Activated CD8-positive, alpha-beta T cell treated with anti-CD3 and anti-CD28 coated beads for 36 hours (primary cell): ENCODE measurements around the gene RPS19. TPM values are rescaled to one million over a fixed set of nuclear protein-coding genes. Genes with fewer than 3 reads are reported as not detected.

Experiments used
- ATAC-seq: fragments of 200-7000 bp; cut with Tn5 transposase; one replicate; pipeline ENCODE4 v1.10.0; 2021; ENCODE audit warnings: mild to moderate bottlenecking, moderate library complexity
- CTCF ChIA-PET: fragments of 350-600 bp; sonication (Branson Sonifier 250); formaldehyde crosslinking; loops from one replicate; lab custom pipeline; 2021; ENCODE audit warnings: antibody characterized with exemption; lab: Charles Lee
- POLR2A ChIA-PET: fragments of 350-600 bp; sonication (Branson Sonifier 250); formaldehyde crosslinking; loops from one replicate; lab custom pipeline; 2021; ENCODE audit warnings: antibody characterized with exemption; lab: Charles Lee
- DNase-seq: peaks from one replicate; pipeline ENCODE4 v3.0.0-alpha.2; 2020
- H3K27ac Mint-ChIP-seq: one replicate; pipeline ENCODE4 v1.8.0; 2021; ENCODE audit warnings: mild to moderate bottlenecking, mixed read lengths
- H3K27me3 Mint-ChIP-seq: one replicate; pipeline ENCODE4 v1.8.0; 2021; ENCODE audit warnings: mixed read lengths
- H3K36me3 Mint-ChIP-seq: one replicate; pipeline ENCODE4 v1.8.0; 2021; ENCODE audit warnings: low read depth, mixed read lengths
- H3K4me1 Mint-ChIP-seq: one replicate; pipeline ENCODE4 v1.8.0; 2021; ENCODE audit warnings: low read depth, mixed read lengths
- H3K4me3 Mint-ChIP-seq: one replicate; pipeline ENCODE4 v1.8.0; 2021; ENCODE audit warnings: mild to moderate bottlenecking, moderate library complexity, mixed read lengths
- H3K9me3 Mint-ChIP-seq: one replicate; pipeline ENCODE4 v1.8.0; 2021; ENCODE audit warnings: mixed read lengths
- intact Hi-C: fragments of 100-400 bp; cut with micrococcal nuclease; formaldehyde crosslinking; loops from one replicate; pipeline ENCODE4 v1.10.0; 2022
- total RNA-seq, 2 experiments: library from RNA; stranded (reverse); gene quantifications; one replicate each; pipeline ENCODE4 v1.2.3, GENCODE V29; 2021
- TF ChIP-seq, protein P1 (sequence below): fragments of 200-600 bp; IDR thresholded peaks from one replicate; pipeline ENCODE4 v1.8.0; 2022; ENCODE audit warnings: antibody characterized with exemption, mild to moderate bottlenecking

RPS19 gene
- total RNA-seq, 2 experiments from 2014 or later, result 3,454 to 3,479 TPM

DNA sequence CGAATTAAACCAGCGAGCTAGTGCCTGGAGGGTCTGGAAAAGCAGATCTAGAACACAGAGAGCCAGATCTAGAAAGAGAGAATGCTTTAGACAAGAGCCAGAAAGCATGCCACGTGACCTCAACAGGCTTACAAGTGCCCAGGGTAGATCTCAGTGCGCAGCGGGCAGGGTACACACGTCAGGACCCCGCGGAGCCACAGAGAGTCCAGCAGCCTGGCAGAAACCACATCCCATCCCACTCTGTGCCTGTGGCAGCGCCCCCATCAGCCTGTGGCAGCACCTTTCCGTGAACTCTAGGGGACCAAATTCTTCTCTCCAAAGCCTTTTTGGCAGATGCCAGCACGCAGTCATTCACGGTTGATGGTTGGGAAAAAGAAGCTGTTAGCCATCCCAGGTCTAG is 28.9 kb downstream of the RPS19 start:
- Mint-ChIP-seq H3K4me3 (peak overlapping the region; percentile 73), H3K4me1 (peaks cover 62% of the 10 kb centered on the region), H3K36me3 (peaks cover 61% of the 10 kb centered on the region), H3K27ac (peak overlapping the region; percentile 93), H3K27me3 (no peaks in the 10 kb centered on the region), H3K9me3 (no peaks in the 10 kb centered on the region)
- TF ChIP-seq, protein P1, sequence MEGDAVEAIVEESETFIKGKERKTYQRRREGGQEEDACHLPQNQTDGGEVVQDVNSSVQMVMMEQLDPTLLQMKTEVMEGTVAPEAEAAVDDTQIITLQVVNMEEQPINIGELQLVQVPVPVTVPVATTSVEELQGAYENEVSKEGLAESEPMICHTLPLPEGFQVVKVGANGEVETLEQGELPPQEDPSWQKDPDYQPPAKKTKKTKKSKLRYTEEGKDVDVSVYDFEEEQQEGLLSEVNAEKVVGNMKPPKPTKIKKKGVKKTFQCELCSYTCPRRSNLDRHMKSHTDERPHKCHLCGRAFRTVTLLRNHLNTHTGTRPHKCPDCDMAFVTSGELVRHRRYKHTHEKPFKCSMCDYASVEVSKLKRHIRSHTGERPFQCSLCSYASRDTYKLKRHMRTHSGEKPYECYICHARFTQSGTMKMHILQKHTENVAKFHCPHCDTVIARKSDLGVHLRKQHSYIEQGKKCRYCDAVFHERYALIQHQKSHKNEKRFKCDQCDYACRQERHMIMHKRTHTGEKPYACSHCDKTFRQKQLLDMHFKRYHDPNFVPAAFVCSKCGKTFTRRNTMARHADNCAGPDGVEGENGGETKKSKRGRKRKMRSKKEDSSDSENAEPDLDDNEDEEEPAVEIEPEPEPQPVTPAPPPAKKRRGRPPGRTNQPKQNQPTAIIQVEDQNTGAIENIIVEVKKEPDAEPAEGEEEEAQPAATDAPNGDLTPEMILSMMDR, result no peak
- CTCF ChIA-PET, result interaction anchor here (0.8 to 4.4 kb wide), 13 partner anchors 9 to 57 kb away, joined by 3 to 16 read pairs (median 5); partner anchors contain the start of gene RPS19
- ATAC-seq (no peak), DNase-seq (peak; percentile 67)
- intact Hi-C loops, result loop anchor here (5.0 kb wide), 1 partner anchor 58 kb away; no protein-coding TSS in a partner anchor
- POLR2A ChIA-PET, result interaction anchor here (0.6 to 13.9 kb wide), 20 partner anchors 8 to 70 kb away, joined by 3 to 282 read pairs (median 5); partner anchors contain the start of genes CD79A, ERFL, RABAC1 and RPS19

DNA sequence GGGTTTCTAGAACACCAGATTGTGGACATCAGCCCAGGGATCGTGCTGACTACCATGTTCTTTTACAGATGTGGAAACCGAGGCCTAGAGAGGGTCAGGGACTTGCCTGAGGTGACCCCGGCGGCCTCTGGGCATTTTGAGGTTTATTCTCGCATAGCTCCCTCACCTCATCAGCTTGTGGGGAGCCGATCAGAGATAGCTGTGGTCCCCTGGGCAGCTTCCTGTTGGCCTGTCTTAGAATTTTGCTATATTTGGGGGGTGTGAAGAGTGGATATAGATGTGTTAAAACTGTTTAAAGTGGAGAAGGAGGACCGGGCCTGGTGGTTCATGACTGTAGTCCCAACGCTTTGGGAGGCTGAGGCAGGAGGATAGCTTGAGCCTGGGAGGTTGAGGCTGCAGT is 29.8 kb downstream of the RPS19 start:
- intact Hi-C loops, result loop anchor here (5.0 kb wide), 1 partner anchor 57 kb away; no protein-coding TSS in a partner anchor
- DNase-seq (peak; percentile 20), ATAC-seq (no peak)
- Mint-ChIP-seq H3K4me1 (peaks cover 69% of the 10 kb centered on the region), H3K27ac (peak overlapping the region; percentile 93), H3K36me3 (peaks cover 57% of the 10 kb centered on the region), H3K4me3 (peak overlapping the region; percentile 4), H3K27me3 (no peaks in the 10 kb centered on the region), H3K9me3 (no peaks in the 10 kb centered on the region)
- ChIA-PET CTCF (interaction anchor here (1.0 to 2.5 kb wide), 7 partner anchors 9 to 57 kb away, joined by 3 to 9 read pairs (median 4); partner anchors contain the start of gene RPS19), POLR2A (interaction anchor here (1.0 to 13.9 kb wide), 11 partner anchors 8 to 68 kb away, joined by 3 to 282 read pairs (median 6); partner anchors contain the start of genes CD79A, ERFL and RPS19)
- TF ChIP-seq, protein P1, result no peak

DNA sequence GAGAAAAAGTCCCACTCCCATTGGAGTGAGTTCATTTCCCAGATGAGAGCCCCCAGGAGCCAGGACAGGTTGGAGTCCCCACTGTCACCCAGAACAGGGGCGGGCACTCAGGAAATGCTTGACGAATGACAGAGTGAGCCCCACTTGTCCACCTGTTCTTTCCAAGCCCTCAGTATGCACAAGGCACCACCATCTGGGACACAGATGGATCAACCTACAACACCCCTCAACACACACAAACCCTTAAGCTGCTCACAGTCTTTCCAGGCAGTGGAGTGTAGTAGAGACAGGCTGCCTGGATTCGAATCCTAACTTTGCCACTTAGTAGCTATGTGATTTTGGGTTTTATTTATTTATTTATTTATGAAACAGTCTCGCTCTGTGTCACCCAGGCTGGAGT is 30.9 kb downstream of the RPS19 start:
- Mint-ChIP-seq H3K9me3 (no peaks in the 10 kb centered on the region), H3K27me3 (no peaks in the 10 kb centered on the region), H3K4me1 (peaks cover 76% of the 10 kb centered on the region), H3K27ac (no peak overlapping the region), H3K4me3 (no peak overlapping the region), H3K36me3 (peaks cover 56% of the 10 kb centered on the region)
- TF ChIP-seq, protein P1, result no peak
- CTCF ChIA-PET, result interaction anchor here (0.6 to 2.5 kb wide), 4 partner anchors 11 to 70 kb away, joined by 3 to 8 read pairs (median 3); no protein-coding TSS in a partner anchor
- POLR2A ChIA-PET, result interaction anchor here (0.9 to 13.9 kb wide), 11 partner anchors 9 to 67 kb away, joined by 3 to 282 read pairs (median 5); partner anchors contain the start of genes CD79A and RPS19
- intact Hi-C loops, result no loop called here
- no peak for DNase-seq
- ATAC-seq, result no peak

DNA sequence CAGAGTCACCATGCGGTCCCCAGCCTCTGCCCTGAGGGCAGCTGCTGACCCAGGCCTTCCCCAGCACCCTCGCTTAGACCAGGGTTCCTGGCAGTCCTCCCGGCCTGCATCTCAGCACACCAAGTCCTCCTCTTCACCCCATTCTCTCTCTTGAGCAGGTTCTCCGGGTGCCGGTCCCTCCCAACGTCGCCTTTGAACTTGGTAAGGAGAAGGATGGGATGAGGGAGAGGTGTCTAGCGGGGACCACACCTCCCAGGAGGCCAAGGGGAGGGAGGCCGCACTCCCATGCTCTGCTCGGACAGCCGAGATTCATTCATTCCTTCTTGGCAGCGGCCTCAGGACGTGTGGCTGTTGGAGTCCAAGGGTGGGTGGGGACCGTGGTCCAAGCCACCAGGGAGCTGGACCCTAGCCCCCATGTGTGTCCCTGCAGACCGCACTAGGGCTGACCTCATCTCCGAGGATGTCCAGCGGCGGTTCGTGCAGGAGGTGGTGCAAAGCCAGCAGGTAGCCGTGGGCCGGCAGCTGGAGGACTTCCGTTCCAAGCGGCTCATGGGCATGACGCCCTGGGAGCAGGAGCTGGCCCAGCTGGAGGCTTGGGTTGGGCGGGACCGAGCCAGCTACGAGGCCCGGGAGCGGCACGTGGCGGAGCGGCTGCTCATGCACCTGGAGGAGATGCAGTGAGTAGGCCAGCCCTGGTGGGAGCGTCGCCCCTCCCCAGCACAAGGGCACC is 32.3 kb downstream of the RPS19 start:
- ChIA-PET POLR2A (interaction anchor here (0.9 to 13.9 kb wide), 7 partner anchors 10 to 66 kb away, joined by 3 to 282 read pairs (median 8); partner anchors contain the start of genes CD79A, ERFL and RPS19), CTCF (interaction anchor here (1.0 to 2.5 kb wide), 3 partner anchors 14 to 53 kb away, joined by 3 to 8 read pairs (median 4); partner anchors contain the start of gene ERFL)
- H3K27ac Mint-ChIP-seq, result peak overlapping the region; percentile 73
- H3K27me3 Mint-ChIP-seq, result no peaks in the 10 kb centered on the region
- DNase-seq, result no peak
- peaks cover 53% of the 10 kb centered on the region for H3K36me3 Mint-ChIP-seq
- peaks cover 72% of the 10 kb centered on the region for H3K4me1 Mint-ChIP-seq
- no peak overlapping the region for H3K4me3 Mint-ChIP-seq
- ATAC-seq, result no peak
- TF ChIP-seq, protein P1, result no peak
- intact Hi-C loops, result no loop called here
- H3K9me3 Mint-ChIP-seq, result no peaks in the 10 kb centered on the region
